ENCODE data around the gene PXMP4. TPM values are rescaled to one million over a fixed set of nuclear protein-coding genes. Genes with fewer than 3 reads are reported as not detected.
A peak's percentile ranks its signal among the peaks of the same experiment; 100 is the strongest.

PXMP4 gene
- total RNA-seq, 1 experiment from 2014 or later: 3.3 TPM

- peak; percentile 87 for DNase-seq (ENCODE audit: low spot score)
- POLR2A ChIA-PET: interaction anchor here (0.6 to 3.4 kb wide), 7 partner anchors 13 to 405 kb away, joined by 3 to 24 read pairs (median 4); partner anchors contain the start of genes CBFA2T2, PXMP4 and ZNF341
- ATAC-seq: peak; percentile 47
- Mint-ChIP-seq H3K27me3 (ENCODE audit: low read depth) (peaks cover 14% of the 10 kb centered on the region), H3K4me3 (peak overlapping the region; percentile 62), H3K36me3 (peaks cover 5% of the 10 kb centered on the region; the same call in 1 of the 2 replicates), H3K9me3 (no peaks in the 10 kb centered on the region), H3K4me1 (peaks cover 34% of the 10 kb centered on the region), H3K27ac (no peak overlapping the region)
- CTCF ChIA-PET: interaction anchor here (0.5 to 7.9 kb wide), 44 partner anchors 9 to 405 kb away, joined by 3 to 134 read pairs (median 4); partner anchors contain the start of genes CBFA2T2, CDK5RAP1, E2F1 and PXMP4
- TF ChIP-seq ZNF396 (CRISPR knock-in tag; IDR thresholded peaks at IDR 0.05; ENCODE audit: borderline replicate concordance): no peak
- TF ChIP-seq, protein P1, sequence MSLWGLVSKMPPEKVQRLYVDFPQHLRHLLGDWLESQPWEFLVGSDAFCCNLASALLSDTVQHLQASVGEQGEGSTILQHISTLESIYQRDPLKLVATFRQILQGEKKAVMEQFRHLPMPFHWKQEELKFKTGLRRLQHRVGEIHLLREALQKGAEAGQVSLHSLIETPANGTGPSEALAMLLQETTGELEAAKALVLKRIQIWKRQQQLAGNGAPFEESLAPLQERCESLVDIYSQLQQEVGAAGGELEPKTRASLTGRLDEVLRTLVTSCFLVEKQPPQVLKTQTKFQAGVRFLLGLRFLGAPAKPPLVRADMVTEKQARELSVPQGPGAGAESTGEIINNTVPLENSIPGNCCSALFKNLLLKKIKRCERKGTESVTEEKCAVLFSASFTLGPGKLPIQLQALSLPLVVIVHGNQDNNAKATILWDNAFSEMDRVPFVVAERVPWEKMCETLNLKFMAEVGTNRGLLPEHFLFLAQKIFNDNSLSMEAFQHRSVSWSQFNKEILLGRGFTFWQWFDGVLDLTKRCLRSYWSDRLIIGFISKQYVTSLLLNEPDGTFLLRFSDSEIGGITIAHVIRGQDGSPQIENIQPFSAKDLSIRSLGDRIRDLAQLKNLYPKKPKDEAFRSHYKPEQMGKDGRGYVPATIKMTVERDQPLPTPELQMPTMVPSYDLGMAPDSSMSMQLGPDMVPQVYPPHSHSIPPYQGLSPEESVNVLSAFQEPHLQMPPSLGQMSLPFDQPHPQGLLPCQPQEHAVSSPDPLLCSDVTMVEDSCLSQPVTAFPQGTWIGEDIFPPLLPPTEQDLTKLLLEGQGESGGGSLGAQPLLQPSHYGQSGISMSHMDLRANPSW (CRISPR knock-in tag; conservative IDR thresholded peaks at IDR 0.05; ENCODE audit: low read depth): no peak
- peak; percentile 94; the same call in 1 of the 2 replicates for TF ChIP-seq ZNF138 (CRISPR knock-in tag; conservative IDR thresholded peaks at IDR 0.05)
- no peak for TF ChIP-seq NR2C2 (CRISPR knock-in tag; IDR thresholded peaks at IDR 0.05)
- TF ChIP-seq GTF2I (CRISPR knock-in tag; conservative IDR thresholded peaks at IDR 0.05): 0 out of 2 replicates have a peak, but pooled peaks have one; percentile 3
- no peak for TF ChIP-seq PRRX2 (CRISPR knock-in tag; IDR thresholded peaks at IDR 0.05)
- TF ChIP-seq SP1 (CRISPR knock-in tag; conservative IDR thresholded peaks at IDR 0.05): peak; percentile 44; the same call in 1 of the 2 replicates
- TF ChIP-seq, protein P2, sequence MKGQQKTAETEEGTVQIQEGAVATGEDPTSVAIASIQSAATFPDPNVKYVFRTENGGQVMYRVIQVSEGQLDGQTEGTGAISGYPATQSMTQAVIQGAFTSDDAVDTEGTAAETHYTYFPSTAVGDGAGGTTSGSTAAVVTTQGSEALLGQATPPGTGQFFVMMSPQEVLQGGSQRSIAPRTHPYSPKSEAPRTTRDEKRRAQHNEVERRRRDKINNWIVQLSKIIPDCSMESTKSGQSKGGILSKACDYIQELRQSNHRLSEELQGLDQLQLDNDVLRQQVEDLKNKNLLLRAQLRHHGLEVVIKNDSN (CRISPR knock-in tag; IDR thresholded peaks at IDR 0.05): peak; percentile 62; the same call in 1 of the 2 replicates
- no peak for TF ChIP-seq RELA (CRISPR knock-in tag; IDR thresholded peaks at IDR 0.05; ENCODE audit: borderline replicate concordance)
- TF ChIP-seq MLX (CRISPR knock-in tag; IDR thresholded peaks at IDR 0.05): no peak
- TF ChIP-seq NR3C1 (CRISPR knock-in tag; conservative IDR thresholded peaks at IDR 0.05; ENCODE audit: low read depth): no peak
- TF ChIP-seq, protein P3, sequence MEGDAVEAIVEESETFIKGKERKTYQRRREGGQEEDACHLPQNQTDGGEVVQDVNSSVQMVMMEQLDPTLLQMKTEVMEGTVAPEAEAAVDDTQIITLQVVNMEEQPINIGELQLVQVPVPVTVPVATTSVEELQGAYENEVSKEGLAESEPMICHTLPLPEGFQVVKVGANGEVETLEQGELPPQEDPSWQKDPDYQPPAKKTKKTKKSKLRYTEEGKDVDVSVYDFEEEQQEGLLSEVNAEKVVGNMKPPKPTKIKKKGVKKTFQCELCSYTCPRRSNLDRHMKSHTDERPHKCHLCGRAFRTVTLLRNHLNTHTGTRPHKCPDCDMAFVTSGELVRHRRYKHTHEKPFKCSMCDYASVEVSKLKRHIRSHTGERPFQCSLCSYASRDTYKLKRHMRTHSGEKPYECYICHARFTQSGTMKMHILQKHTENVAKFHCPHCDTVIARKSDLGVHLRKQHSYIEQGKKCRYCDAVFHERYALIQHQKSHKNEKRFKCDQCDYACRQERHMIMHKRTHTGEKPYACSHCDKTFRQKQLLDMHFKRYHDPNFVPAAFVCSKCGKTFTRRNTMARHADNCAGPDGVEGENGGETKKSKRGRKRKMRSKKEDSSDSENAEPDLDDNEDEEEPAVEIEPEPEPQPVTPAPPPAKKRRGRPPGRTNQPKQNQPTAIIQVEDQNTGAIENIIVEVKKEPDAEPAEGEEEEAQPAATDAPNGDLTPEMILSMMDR (IDR thresholded peaks at IDR 0.05): peak; percentile 86
- no peak for TF ChIP-seq ZNF423 (CRISPR knock-in tag; IDR thresholded peaks at IDR 0.05)
- no peak for TF ChIP-seq GRHL2 (CRISPR knock-in tag; IDR thresholded peaks at IDR 0.05; ENCODE audit: insufficient replicate concordance, severe bottlenecking)
- TF ChIP-seq ZBTB21 (CRISPR knock-in tag; IDR thresholded peaks at IDR 0.05; ENCODE audit: borderline replicate concordance): peak; percentile 85
- no peak for TF ChIP-seq NFYB (CRISPR knock-in tag; conservative IDR thresholded peaks at IDR 0.05; ENCODE audit: low read depth)
- no peak for TF ChIP-seq SOX15 (CRISPR knock-in tag; IDR thresholded peaks at IDR 0.05)
- TF ChIP-seq NFATC4 (CRISPR knock-in tag; IDR thresholded peaks at IDR 0.05): 0 out of 2 replicates have a peak, but pooled peaks have one; percentile 41
- TF ChIP-seq, protein P4, sequence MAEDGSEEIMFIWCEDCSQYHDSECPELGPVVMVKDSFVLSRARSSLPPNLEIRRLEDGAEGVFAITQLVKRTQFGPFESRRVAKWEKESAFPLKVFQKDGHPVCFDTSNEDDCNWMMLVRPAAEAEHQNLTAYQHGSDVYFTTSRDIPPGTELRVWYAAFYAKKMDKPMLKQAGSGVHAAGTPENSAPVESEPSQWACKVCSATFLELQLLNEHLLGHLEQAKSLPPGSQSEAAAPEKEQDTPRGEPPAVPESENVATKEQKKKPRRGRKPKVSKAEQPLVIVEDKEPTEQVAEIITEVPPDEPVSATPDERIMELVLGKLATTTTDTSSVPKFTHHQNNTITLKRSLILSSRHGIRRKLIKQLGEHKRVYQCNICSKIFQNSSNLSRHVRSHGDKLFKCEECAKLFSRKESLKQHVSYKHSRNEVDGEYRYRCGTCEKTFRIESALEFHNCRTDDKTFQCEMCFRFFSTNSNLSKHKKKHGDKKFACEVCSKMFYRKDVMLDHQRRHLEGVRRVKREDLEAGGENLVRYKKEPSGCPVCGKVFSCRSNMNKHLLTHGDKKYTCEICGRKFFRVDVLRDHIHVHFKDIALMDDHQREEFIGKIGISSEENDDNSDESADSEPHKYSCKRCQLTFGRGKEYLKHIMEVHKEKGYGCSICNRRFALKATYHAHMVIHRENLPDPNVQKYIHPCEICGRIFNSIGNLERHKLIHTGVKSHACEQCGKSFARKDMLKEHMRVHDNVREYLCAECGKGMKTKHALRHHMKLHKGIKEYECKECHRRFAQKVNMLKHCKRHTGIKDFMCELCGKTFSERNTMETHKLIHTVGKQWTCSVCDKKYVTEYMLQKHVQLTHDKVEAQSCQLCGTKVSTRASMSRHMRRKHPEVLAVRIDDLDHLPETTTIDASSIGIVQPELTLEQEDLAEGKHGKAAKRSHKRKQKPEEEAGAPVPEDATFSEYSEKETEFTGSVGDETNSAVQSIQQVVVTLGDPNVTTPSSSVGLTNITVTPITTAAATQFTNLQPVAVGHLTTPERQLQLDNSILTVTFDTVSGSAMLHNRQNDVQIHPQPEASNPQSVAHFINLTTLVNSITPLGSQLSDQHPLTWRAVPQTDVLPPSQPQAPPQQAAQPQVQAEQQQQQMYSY (CRISPR knock-in tag; IDR thresholded peaks at IDR 0.05): no peak
- TF ChIP-seq MYBL2 (CRISPR knock-in tag; IDR thresholded peaks at IDR 0.05): no peak
- TF ChIP-seq, protein P5, sequence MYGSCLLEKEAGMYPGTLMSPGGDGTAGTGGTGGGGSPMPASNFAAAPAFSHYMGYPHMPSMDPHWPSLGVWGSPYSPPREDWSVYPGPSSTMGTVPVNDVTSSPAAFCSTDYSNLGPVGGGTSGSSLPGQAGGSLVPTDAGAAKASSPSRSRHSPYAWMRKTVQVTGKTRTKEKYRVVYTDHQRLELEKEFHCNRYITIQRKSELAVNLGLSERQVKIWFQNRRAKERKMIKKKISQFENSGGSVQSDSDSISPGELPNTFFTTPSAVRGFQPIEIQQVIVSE (CRISPR knock-in tag; IDR thresholded peaks at IDR 0.05; ENCODE audit: borderline replicate concordance): no peak
- TF ChIP-seq MXD4 (CRISPR knock-in tag; IDR thresholded peaks at IDR 0.05; ENCODE audit: borderline replicate concordance): no peak
- TF ChIP-seq JAZF1 (CRISPR knock-in tag; IDR thresholded peaks at IDR 0.05): no peak
- no peak for TF ChIP-seq ZNF317 (CRISPR knock-in tag; IDR thresholded peaks at IDR 0.05; ENCODE audit: borderline replicate concordance, low read depth)
- no peak for TF ChIP-seq HMGA2 (CRISPR knock-in tag; IDR thresholded peaks at IDR 0.05)
Measured at GRCh38 chr20:33667676-33668465, 52.2 kb downstream of the PXMP4 start.

All from WTC11 (cell line).